Hepatocyte (in vitro differentiated cells): ENCODE data around the gene ADGRD1. TPM values are rescaled to one million over a fixed set of nuclear protein-coding genes. Genes with fewer than 3 reads are reported as not detected.

Experiments used
- DNase-seq: peaks from one replicate; pipeline ENCODE4 v3.0.0-alpha.2; 2016; ENCODE audit warnings: low spot score
- H2AFZ ChIP-seq: fragments of 200-600 bp; sonication (generic); 2 replicates; pipeline ENCODE4 v1.6.0; 2016; ENCODE audit warnings: antibody characterized with exemption, mild to moderate bottlenecking
- H3K27ac ChIP-seq: fragments of 200-600 bp; sonication (generic); 2 replicates; pipeline ENCODE4 v1.5.1; 2016; ENCODE audit warnings: mild to moderate bottlenecking
- H3K27me3 ChIP-seq: fragments of 200-600 bp; sonication (generic); 2 replicates; pipeline ENCODE4 v1.6.1; 2016
- H3K36me3 ChIP-seq: fragments of 200-600 bp; sonication (generic); replicated peaks from 2 replicates; pipeline ENCODE4 v1.5.1; 2016; ENCODE audit warnings: low read depth; ENCODE audit not compliant: insufficient read depth
- H3K4me1 ChIP-seq: fragments of 200-600 bp; sonication (generic); 2 replicates; pipeline ENCODE4 v1.5.1; 2016; ENCODE audit warnings: mild to moderate bottlenecking, moderate library complexity; ENCODE audit not compliant: insufficient read depth
- H3K4me2 ChIP-seq: fragments of 200-600 bp; sonication (generic); 2 replicates; pipeline ENCODE4 v1.6.0; 2016
- H3K4me3 ChIP-seq: fragments of 200-600 bp; sonication (generic); 2 replicates; pipeline ENCODE4 v1.5.1; 2016; ENCODE audit warnings: mild to moderate bottlenecking
- H3K79me2 ChIP-seq: fragments of 200-600 bp; sonication (generic); 2 replicates; pipeline ENCODE4 v1.6.0; 2017; ENCODE audit warnings: mild to moderate bottlenecking
- H3K9me2 ChIP-seq: fragments of 200-600 bp; sonication (generic); replicated peaks from 2 replicates; pipeline ENCODE4 v1.6.0; 2017; ENCODE audit warnings: mild to moderate bottlenecking; ENCODE audit not compliant: insufficient read depth
- H3K9me3 ChIP-seq: fragments of 200-600 bp; sonication (generic); 2 replicates; pipeline ENCODE4 v1.5.1; 2016; ENCODE audit warnings: low read depth, mild to moderate bottlenecking
- H4K20me1 ChIP-seq: fragments of 200-600 bp; sonication (generic); 2 replicates; pipeline ENCODE4 v1.6.0; 2016; ENCODE audit warnings: mild to moderate bottlenecking; ENCODE audit not compliant: insufficient read depth, poor library complexity, severe bottlenecking
- EZH2 ChIP-seq: fragments of 200-600 bp; sonication (generic); IDR thresholded peaks from 2 replicates; pipeline ENCODE4 v1.6.1; 2016; ENCODE audit warnings: antibody characterized with exemption, mild to moderate bottlenecking, borderline replicate concordance
- EZH2phosphoT487 ChIP-seq: fragments of 200-600 bp; sonication (generic); IDR thresholded peaks from one replicate; pipeline ENCODE4 v1.6.1; 2018; ENCODE audit warnings: antibody characterized with exemption, mild to moderate bottlenecking, low read depth, moderate library complexity; ENCODE audit not compliant: unreplicated experiment, severe bottlenecking
- WGBS: methylation state at CpG from one replicate; pipeline ENCODE4 v1.1.6; 2016; ENCODE audit warnings: low lambda C conversion rate; ENCODE audit errors: missing lambda C conversion rate; 5-methylcytosine and 5-hydroxymethylcytosine counted together
- polyA plus RNA-seq: library from polyadenylated mRNA; unstranded; fragments of >200 nt; fragmentation: Nextera tagmentation; extraction: Ambion mirVana; gene quantifications from 2 replicates; pipeline ENCODE4 v1.2.1, GENCODE V29; 2016
- total RNA-seq: library from RNA; depleted of rRNA; stranded (reverse); fragments of >200 nt; gene quantifications from 2 replicates; pipeline ENCODE4 v1.2.3, GENCODE V29; 2014
- TF ChIP-seq, protein P1 (sequence below): fragments of 200-600 bp; sonication (generic); IDR thresholded peaks from 2 replicates; pipeline ENCODE4 v1.5.1; 2016; ENCODE audit warnings: antibody characterized with exemption, mild to moderate bottlenecking; ENCODE audit not compliant: poor library complexity

Gene ADGRD1
- total and polyA plus RNA-seq, 2 experiments from 2014 or later: 18.1 to 18.5 TPM

DNA sequence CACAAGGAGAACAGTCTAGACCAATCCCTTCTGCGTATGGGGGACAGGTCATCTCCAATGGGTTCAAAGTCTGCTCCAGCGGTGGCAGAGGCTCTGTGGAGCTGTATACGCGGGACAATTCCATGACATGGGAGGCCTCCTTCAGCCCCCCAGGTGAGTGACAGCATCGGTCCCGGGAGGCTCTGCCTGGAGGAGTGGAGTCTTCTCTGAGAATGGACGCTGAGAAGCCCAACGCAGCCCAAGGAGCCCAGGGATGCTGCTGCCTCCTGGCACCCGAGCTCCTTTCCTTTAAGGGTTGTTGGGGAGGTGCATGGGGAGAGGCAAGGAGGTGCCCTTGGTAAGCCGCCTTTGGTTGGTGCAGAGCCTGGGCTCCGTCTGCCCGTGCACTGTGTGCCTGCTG is 28.2 kb downstream of the ADGRD1 start:
- H3K4me1 ChIP-seq: peaks cover 30% of the 10 kb centered on the region
- H3K4me3 ChIP-seq: no peak overlapping the region
- WGBS: 93% methylated on average over 12 of the region's 12 CpGs
- H3K4me2 ChIP-seq: no peak overlapping the region
- no peak overlapping the region for H2AFZ ChIP-seq
- DNase-seq: no peak
- H4K20me1 ChIP-seq: no peaks in the 10 kb centered on the region
- H3K9me3 ChIP-seq: no peaks in the 10 kb centered on the region
- no peaks in the 10 kb centered on the region for H3K9me2 ChIP-seq
- H3K36me3 ChIP-seq: no peaks in the 10 kb centered on the region
- no peaks in the 10 kb centered on the region for H3K79me2 ChIP-seq
- H3K27me3 ChIP-seq: no peaks in the 10 kb centered on the region
- TF ChIP-seq EZH2 (no peak), EZH2phosphoT487 (no peak)
- TF ChIP-seq, protein P1, sequence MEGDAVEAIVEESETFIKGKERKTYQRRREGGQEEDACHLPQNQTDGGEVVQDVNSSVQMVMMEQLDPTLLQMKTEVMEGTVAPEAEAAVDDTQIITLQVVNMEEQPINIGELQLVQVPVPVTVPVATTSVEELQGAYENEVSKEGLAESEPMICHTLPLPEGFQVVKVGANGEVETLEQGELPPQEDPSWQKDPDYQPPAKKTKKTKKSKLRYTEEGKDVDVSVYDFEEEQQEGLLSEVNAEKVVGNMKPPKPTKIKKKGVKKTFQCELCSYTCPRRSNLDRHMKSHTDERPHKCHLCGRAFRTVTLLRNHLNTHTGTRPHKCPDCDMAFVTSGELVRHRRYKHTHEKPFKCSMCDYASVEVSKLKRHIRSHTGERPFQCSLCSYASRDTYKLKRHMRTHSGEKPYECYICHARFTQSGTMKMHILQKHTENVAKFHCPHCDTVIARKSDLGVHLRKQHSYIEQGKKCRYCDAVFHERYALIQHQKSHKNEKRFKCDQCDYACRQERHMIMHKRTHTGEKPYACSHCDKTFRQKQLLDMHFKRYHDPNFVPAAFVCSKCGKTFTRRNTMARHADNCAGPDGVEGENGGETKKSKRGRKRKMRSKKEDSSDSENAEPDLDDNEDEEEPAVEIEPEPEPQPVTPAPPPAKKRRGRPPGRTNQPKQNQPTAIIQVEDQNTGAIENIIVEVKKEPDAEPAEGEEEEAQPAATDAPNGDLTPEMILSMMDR: no peak
- no peak overlapping the region for H3K27ac ChIP-seq

- Histone ChIP-seq H3K36me3 (no peaks in the 10 kb centered on the region), H3K27ac (peak overlapping the region; percentile 77)
These were observed 29.0 kb downstream of the ADGRD1 start for GRCh38 chr12:130982565-130983225.

DNA sequence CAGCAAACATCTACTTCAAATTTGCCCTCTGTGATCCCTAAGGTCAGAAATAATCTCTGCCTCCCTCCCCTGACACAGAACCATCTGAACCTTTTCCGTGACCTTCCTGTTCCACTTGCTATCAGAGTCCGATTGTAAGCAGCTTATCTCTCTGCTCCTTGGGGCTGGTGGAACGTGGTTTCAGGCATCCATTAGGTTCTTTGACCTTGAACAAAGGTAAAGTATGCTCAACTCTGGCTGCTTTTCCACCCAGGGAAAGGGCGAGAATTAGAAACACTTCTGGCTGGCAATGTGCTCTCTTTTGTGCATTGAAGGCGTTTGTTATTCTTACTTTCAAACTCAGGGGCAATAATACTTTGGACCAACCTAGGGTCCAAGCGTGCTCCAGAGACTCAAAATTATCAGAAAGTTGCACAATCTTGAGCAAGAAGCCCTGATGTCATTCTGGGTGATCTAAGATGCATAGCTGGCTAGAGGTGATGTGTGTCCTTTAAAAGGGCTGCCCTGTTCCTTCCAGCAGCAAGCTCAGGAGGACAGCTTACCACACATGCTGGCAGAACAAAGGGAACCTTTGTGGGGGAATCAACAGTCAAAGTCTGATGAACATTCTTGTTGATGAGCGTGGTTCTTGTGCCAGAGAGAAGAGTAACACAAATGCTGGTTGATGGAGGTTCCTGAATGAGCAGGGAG is 29.8 kb downstream of the ADGRD1 start:
- Histone ChIP-seq H3K4me3 (no peak overlapping the region), H3K79me2 (no peaks in the 10 kb centered on the region), H2AFZ (no peak overlapping the region), H3K9me3 (no peaks in the 10 kb centered on the region), H3K9me2 (no peaks in the 10 kb centered on the region), H4K20me1 (no peaks in the 10 kb centered on the region), H3K4me1 (peaks cover 30% of the 10 kb centered on the region), H3K27me3 (no peaks in the 10 kb centered on the region), H3K36me3 (no peaks in the 10 kb centered on the region), H3K4me2 (no peak overlapping the region), H3K27ac (peak overlapping the region; percentile 77)
- 57% methylated on average over 7 of the region's 7 CpGs for WGBS
- TF ChIP-seq, protein P1: no peak
- TF ChIP-seq EZH2 (no peak), EZH2phosphoT487 (no peak)
- peak; percentile 42 for DNase-seq

More at GRCh38 chr12:130982565-130983225, 29.0 kb downstream of the ADGRD1 start:
- DNase-seq: no peak
- H3K9me2 ChIP-seq: no peaks in the 10 kb centered on the region
- no peaks in the 10 kb centered on the region for H4K20me1 ChIP-seq
- no peaks in the 10 kb centered on the region for H3K79me2 ChIP-seq
- H2AFZ ChIP-seq: no peak overlapping the region
- no peaks in the 10 kb centered on the region for H3K27me3 ChIP-seq
- peaks cover 30% of the 10 kb centered on the region for H3K4me1 ChIP-seq
- H3K4me2 ChIP-seq: no peak overlapping the region
- H3K4me3 ChIP-seq: no peak overlapping the region
- WGBS: 77% methylated on average over 11 of the region's 11 CpGs
- TF ChIP-seq EZH2: no peak
- TF ChIP-seq, protein P1: no peak
- no peak for TF ChIP-seq EZH2phosphoT487
- no peaks in the 10 kb centered on the region for H3K9me3 ChIP-seq
